ENCODE measurements around the gene TEX10. TPM values are rescaled to one million over a fixed set of nuclear protein-coding genes. Genes with fewer than 3 reads are reported as not detected.

TEX10 gene
- total RNA-seq, 1 donor from 2014 or later: 28.7 TPM

DNA sequence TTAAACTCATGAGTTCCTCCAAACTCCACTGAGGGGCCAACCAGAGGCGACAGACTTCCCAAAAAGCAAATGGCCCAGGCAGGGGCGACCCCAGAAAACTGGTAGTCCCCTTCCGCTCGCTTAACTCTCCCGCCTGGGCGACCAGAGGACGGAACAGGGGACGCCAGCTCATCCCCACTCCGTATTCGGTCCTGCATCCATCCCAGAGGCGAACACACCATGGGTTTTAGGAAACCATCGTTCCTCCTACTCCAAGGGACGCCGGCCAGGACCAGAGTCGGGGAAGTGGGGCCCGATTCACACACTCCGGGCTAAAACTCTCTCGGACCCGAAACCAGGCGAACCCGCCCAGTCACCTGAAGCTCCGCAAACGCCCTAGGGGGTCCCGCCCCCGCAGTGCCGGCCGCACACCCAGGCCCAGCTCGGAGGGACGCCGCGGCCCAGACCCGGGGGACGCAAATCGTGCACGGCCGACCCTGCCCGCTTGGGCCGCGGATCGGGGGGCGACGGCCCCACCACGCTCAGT is 478 bp downstream of the TEX10 start:
- TF ChIP-seq, protein P1, sequence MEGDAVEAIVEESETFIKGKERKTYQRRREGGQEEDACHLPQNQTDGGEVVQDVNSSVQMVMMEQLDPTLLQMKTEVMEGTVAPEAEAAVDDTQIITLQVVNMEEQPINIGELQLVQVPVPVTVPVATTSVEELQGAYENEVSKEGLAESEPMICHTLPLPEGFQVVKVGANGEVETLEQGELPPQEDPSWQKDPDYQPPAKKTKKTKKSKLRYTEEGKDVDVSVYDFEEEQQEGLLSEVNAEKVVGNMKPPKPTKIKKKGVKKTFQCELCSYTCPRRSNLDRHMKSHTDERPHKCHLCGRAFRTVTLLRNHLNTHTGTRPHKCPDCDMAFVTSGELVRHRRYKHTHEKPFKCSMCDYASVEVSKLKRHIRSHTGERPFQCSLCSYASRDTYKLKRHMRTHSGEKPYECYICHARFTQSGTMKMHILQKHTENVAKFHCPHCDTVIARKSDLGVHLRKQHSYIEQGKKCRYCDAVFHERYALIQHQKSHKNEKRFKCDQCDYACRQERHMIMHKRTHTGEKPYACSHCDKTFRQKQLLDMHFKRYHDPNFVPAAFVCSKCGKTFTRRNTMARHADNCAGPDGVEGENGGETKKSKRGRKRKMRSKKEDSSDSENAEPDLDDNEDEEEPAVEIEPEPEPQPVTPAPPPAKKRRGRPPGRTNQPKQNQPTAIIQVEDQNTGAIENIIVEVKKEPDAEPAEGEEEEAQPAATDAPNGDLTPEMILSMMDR (IDR thresholded peaks at IDR 0.05): no peak
- ChIA-PET CTCF (interaction anchor here (0.5 to 1.2 kb wide), 2 partner anchors 27 to 72 kb away, joined by 3 to 4 read pairs; no protein-coding TSS in a partner anchor), POLR2A (interaction anchor here (0.5 to 1.6 kb wide), 10 partner anchors 9 to 1318 kb away, joined by 3 to 13 read pairs (median 4); partner anchors contain the start of gene MSANTD3)
- Mint-ChIP-seq H3K4me1 (peaks cover 65% of the 10 kb centered on the region), H3K27me3 (no peaks in the 10 kb centered on the region), H3K9me3 (no peaks in the 10 kb centered on the region), H3K4me3 (peak overlapping the region; percentile 90), H3K36me3 (ENCODE audit: low read depth) (peaks cover 8% of the 10 kb centered on the region), H3K27ac (peak overlapping the region; percentile 87)
- ATAC-seq (ENCODE audit: low read depth) (peak; percentile 40), DNase-seq (no peak)
- intact Hi-C loops (cut with micrococcal nuclease): loop anchor here (1.0 to 2.0 kb wide), 5 partner anchors 59 to 531 kb away; partner anchors contain the start of genes ERP44, INVS and NR4A3

GRCh38 chr9:100351508-100351907 is 1.2 kb downstream of the TEX10 start:
- H3K4me1 Mint-ChIP-seq: peaks cover 64% of the 10 kb centered on the region
- DNase-seq (no peak), ATAC-seq (ENCODE audit: low read depth) (no peak)
- TF ChIP-seq, protein P1 (IDR thresholded peaks at IDR 0.05): no peak
- CTCF ChIA-PET: interaction anchor here (0.6 to 2.1 kb wide), 2 partner anchors 14 to 27 kb away, joined by 3 to 9 read pairs; no protein-coding TSS in a partner anchor
- POLR2A ChIA-PET: interaction anchor here (0.9 to 1.5 kb wide), 6 partner anchors 9 to 1185 kb away, joined by 3 to 11 read pairs (median 4); partner anchors contain the start of gene MSANTD3
- H3K27ac Mint-ChIP-seq: peak overlapping the region; percentile 87
- H3K9me3 Mint-ChIP-seq: no peaks in the 10 kb centered on the region
- peak overlapping the region; percentile 90 for H3K4me3 Mint-ChIP-seq
- peaks cover 14% of the 10 kb centered on the region for H3K36me3 Mint-ChIP-seq (ENCODE audit: low read depth)
- no peaks in the 10 kb centered on the region for H3K27me3 Mint-ChIP-seq
- intact Hi-C loops (cut with micrococcal nuclease): no loop called here

GRCh38 chr9:100350188-100350587 is 2.6 kb downstream of the TEX10 start:
- TF ChIP-seq, protein P1 (IDR thresholded peaks at IDR 0.05): no peak
- ChIA-PET POLR2A (interaction anchor here (1.2 kb wide), 1 partner anchor 9 kb away, joined by 3 read pairs; no protein-coding TSS in a partner anchor), CTCF (interaction anchor here (2.1 kb wide), 1 partner anchor 26 kb away, joined by 9 read pairs; no protein-coding TSS in a partner anchor)
- H3K27ac Mint-ChIP-seq: peak overlapping the region; percentile 5
- peak overlapping the region; percentile 6 for H3K4me3 Mint-ChIP-seq
- intact Hi-C loops (cut with micrococcal nuclease): no loop called here
- no peak for DNase-seq
- H3K9me3 Mint-ChIP-seq: no peaks in the 10 kb centered on the region
- ATAC-seq (ENCODE audit: low read depth): no peak
- H3K4me1 Mint-ChIP-seq: peaks cover 60% of the 10 kb centered on the region
- H3K27me3 Mint-ChIP-seq: no peaks in the 10 kb centered on the region
- H3K36me3 Mint-ChIP-seq (ENCODE audit: low read depth): peaks cover 24% of the 10 kb centered on the region

DNA sequence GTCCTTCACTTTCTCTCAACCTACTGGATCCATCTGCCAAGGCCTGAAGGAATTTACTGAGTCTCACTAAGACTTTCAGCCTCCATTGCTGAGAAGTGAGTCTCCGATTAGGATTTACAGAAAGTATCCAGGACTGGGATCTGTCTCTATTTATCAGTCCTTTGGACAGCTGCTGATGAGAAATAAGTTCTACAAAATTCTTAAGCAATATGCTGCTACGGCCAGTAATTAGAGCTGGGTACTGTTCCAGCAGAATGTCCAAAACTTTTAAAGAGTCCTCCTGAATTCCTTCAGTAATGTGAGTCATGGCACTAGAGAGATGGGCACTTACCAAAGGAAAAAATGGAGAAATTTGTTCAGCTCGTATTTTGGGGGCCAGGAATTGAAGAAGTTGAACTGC is 5.9 kb downstream of the TEX10 start:
- Mint-ChIP-seq H3K4me3 (no peak overlapping the region), H3K27me3 (no peaks in the 10 kb centered on the region), H3K9me3 (no peaks in the 10 kb centered on the region), H3K36me3 (ENCODE audit: low read depth) (peaks cover 31% of the 10 kb centered on the region), H3K4me1 (peaks cover 52% of the 10 kb centered on the region), H3K27ac (no peak overlapping the region)
- ChIA-PET CTCF (no interaction called here), POLR2A (no interaction called here)
- ATAC-seq (ENCODE audit: low read depth) (no peak), DNase-seq (no peak)
- intact Hi-C loops (cut with micrococcal nuclease): no loop called here
- TF ChIP-seq, protein P1 (IDR thresholded peaks at IDR 0.05): no peak

- peaks cover 30% of the 10 kb centered on the region for H3K4me1 Mint-ChIP-seq
- TF ChIP-seq, protein P1 (IDR thresholded peaks at IDR 0.05): no peak
- ATAC-seq (ENCODE audit: low read depth) (no peak), DNase-seq (no peak)
- H3K9me3 Mint-ChIP-seq: no peaks in the 10 kb centered on the region
- ChIA-PET CTCF (no interaction called here), POLR2A (interaction anchor here (0.8 to 2.0 kb wide), 2 partner anchors 11 to 1222 kb away, joined by 3 to 11 read pairs; partner anchors contain the start of gene TEX10)
- intact Hi-C loops (cut with micrococcal nuclease): no loop called here
- H3K4me3 Mint-ChIP-seq: no peak overlapping the region
- H3K27ac Mint-ChIP-seq: no peak overlapping the region
- no peaks in the 10 kb centered on the region for H3K27me3 Mint-ChIP-seq
- H3K36me3 Mint-ChIP-seq (ENCODE audit: low read depth): peaks cover 61% of the 10 kb centered on the region
Observed at GRCh38 chr9:100341889-100342288, 10.9 kb downstream of the TEX10 start.
